CD14-positive monocyte (primary cell): ENCODE measurements around the gene LAPTM4A. TPM values are rescaled to one million over a fixed set of nuclear protein-coding genes. Genes with fewer than 3 reads are reported as not detected.

Source experiments
- DNase-seq, 3 donors: peaks; one replicate each; pipeline ENCODE4 v3.0.0-alpha.2; 2011 to 2022
- H2AFZ ChIP-seq: 2 replicates; pipeline ENCODE4 v1.6.0; 2012; ENCODE audit warnings: mild to moderate bottlenecking, low read depth, low read length, inconsistent platforms; ENCODE audit not compliant: insufficient read depth, poor library complexity, severe bottlenecking
- H3K27ac ChIP-seq, 2 donors: 1 replicate in 1 of 2; 2 replicates in 1 of 2; pipeline ENCODE4 v1.5.1; 2012 to 2013; ENCODE audit warnings: low read length in 2 of 2, control low read depth in 1 of 2, inconsistent platforms in 1 of 2, low read depth in 1 of 2, mild to moderate bottlenecking in 1 of 2
- H3K27me3 ChIP-seq, 2 donors: one replicate each; pipeline versions ENCODE4 v1.6.0 to v1.6.1; 2011 to 2013; ENCODE audit warnings: low read length in 2 of 2; ENCODE audit not compliant: control insufficient read depth in 2 of 2, insufficient read depth in 2 of 2
- H3K36me3 ChIP-seq, 2 donors: replicated peaks in 1 of 2; 1 replicate in 1 of 2; 2 replicates in 1 of 2; pipeline versions ENCODE4 v1.5.1 to v1.6.1; 2012 to 2013; ENCODE audit warnings: low read length in 2 of 2, control low read depth in 1 of 2, inconsistent platforms in 1 of 2, mild to moderate bottlenecking in 1 of 2; ENCODE audit not compliant: insufficient read depth in 2 of 2, control insufficient read depth in 1 of 2
- H3K4me1 ChIP-seq, 2 donors: 1 replicate in 1 of 2; 2 replicates in 1 of 2; pipeline versions ENCODE4 v1.5.1 to v1.6.1; 2012 to 2013; ENCODE audit warnings: low read length in 2 of 2, control low read depth in 1 of 2, inconsistent platforms in 1 of 2, mild to moderate bottlenecking in 1 of 2, moderate library complexity in 1 of 2; ENCODE audit not compliant: insufficient read depth in 2 of 2, control insufficient read depth in 1 of 2
- H3K4me2 ChIP-seq: replicated peaks from 2 replicates; pipeline ENCODE3; 2012; ENCODE audit warnings: low read length, moderate library complexity, mild to moderate bottlenecking; ENCODE audit not compliant: poor library complexity, severe bottlenecking; ENCODE audit errors: extremely low read depth
- H3K4me3 ChIP-seq, 3 experiments: fragments of 200-600 bp in 1 of 3; sonication (generic) in 1 of 3; replicated peaks in 1 of 3; 1 replicate in 2 of 3; 2 replicates in 1 of 3; pipeline ENCODE4 v1.5.1; 2011 to 2013; ENCODE audit warnings: low read length in 3 of 3, mild to moderate bottlenecking in 3 of 3, control low read depth in 2 of 3, low read depth in 2 of 3, inconsistent platforms in 1 of 3, moderate library complexity in 1 of 3
- H3K79me2 ChIP-seq: 2 replicates; pipeline ENCODE4 v1.6.0; 2012; ENCODE audit warnings: mild to moderate bottlenecking, control low read depth, inconsistent platforms, low read length, moderate library complexity; ENCODE audit not compliant: insufficient read depth
- H3K9ac ChIP-seq: 2 replicates; pipeline ENCODE4 v1.6.0; 2017; ENCODE audit warnings: low read length, mild to moderate bottlenecking; ENCODE audit not compliant: insufficient read depth, poor library complexity, severe bottlenecking
- H3K9me3 ChIP-seq, 2 donors: replicated peaks in 1 of 2; 1 replicate in 1 of 2; 2 replicates in 1 of 2; pipeline versions ENCODE4 v1.5.1 to v1.6.1; 2012 to 2013; ENCODE audit warnings: low read length in 2 of 2, control low read depth in 1 of 2; ENCODE audit not compliant: control insufficient read depth in 1 of 2, insufficient read depth in 1 of 2
- H4K20me1 ChIP-seq: 2 replicates; pipeline ENCODE4 v1.6.0; 2012; ENCODE audit warnings: mild to moderate bottlenecking, low read length, control low read depth, moderate library complexity; ENCODE audit not compliant: insufficient read depth
- H3K27ac Mint-ChIP-seq, 7 donors: one replicate each; pipeline ENCODE4 v1.8.0; 2020; ENCODE audit warnings: mild to moderate bottlenecking in 7 of 7, mixed read lengths in 7 of 7, moderate library complexity in 6 of 7, inconsistent platforms in 2 of 7
- H3K27me3 Mint-ChIP-seq, 3 donors: one replicate each; pipeline ENCODE4 v1.8.0; 2021 to 2022; ENCODE audit warnings: low read depth in 3 of 3, mild to moderate bottlenecking in 3 of 3, mixed read lengths in 3 of 3, moderate library complexity in 3 of 3, inconsistent platforms in 1 of 3
- H3K36me3 Mint-ChIP-seq, 2 donors: one replicate each; pipeline ENCODE4 v1.8.0; 2020; ENCODE audit warnings: mixed read lengths in 2 of 2, inconsistent platforms in 1 of 2, mild to moderate bottlenecking in 1 of 2
- H3K4me1 Mint-ChIP-seq: one replicate; pipeline ENCODE4 v1.8.0; 2020; ENCODE audit warnings: mild to moderate bottlenecking, mixed read lengths
- H3K4me3 Mint-ChIP-seq, 2 donors: one replicate each; pipeline ENCODE4 v1.8.0; 2020; ENCODE audit warnings: mild to moderate bottlenecking in 2 of 2, mixed read lengths in 2 of 2, moderate library complexity in 1 of 2
- H3K9me3 Mint-ChIP-seq, 7 donors: one replicate each; pipeline ENCODE4 v1.8.0; 2020 to 2022; ENCODE audit warnings: mixed read lengths in 7 of 7, mild to moderate bottlenecking in 6 of 7, moderate library complexity in 6 of 7, inconsistent platforms in 2 of 7
- WGBS: methylation state at CpG from one replicate; pipeline ENCODE4 v1.1.5; 2013; ENCODE audit warnings: missing lambda C conversion rate; ENCODE audit not compliant: insufficient coverage; 5-methylcytosine and 5-hydroxymethylcytosine counted together
- intact Hi-C, 2 donors: fragments of 100-400 bp; cut with micrococcal nuclease; formaldehyde crosslinking; loops; one replicate each; pipeline versions ENCODE4 v1.15.0 to v1.15.1; 2023
- polyA plus RNA-seq, 3 donors: library from polyadenylated mRNA; depleted of rRNA in 1 of 3; unstranded in 2 of 3; stranded (reverse) in 1 of 3; fragments of 300-500 nt in 2 of 3; fragments of >200 nt in 1 of 3; fragmentation: Illumina TruSeq in 2 of 3; gene quantifications; 1 replicate in 2 of 3; 2 replicates in 1 of 3; pipeline ENCODE4 v1.2.3, GENCODE V29; 2012 to 2021
- TF ChIP-seq, protein P1 (sequence below): fragments of 200-600 bp; IDR thresholded peaks from one replicate; pipeline ENCODE4 v1.8.0; 2022; ENCODE audit warnings: antibody characterized with exemption, mild to moderate bottlenecking

LAPTM4A gene
- polyA plus RNA-seq, 3 donors = 182 to 442 (median 421) TPM

DNA sequence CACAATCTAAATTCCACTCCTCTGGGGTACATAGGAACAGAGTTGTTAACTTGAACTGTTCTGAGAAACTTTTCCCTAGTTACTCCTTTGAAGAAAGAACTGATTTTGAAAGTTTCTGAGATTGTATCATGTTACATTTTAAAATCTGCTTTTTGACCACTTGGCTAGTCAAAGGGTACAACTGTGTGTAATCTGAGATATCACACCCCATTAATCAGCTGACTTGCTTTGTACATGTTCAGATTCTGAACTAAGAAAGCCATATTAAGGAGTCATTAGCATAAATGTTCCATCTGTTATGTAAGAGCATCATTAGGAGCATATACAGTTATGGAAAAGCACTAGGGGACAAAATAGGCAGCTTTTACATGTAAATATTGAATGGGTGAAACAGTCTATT, 57.7 kb downstream of the LAPTM4A start:
- no peaks in the 10 kb centered on the region for H4K20me1 ChIP-seq
- no peak overlapping the region for H3K27ac ChIP-seq
- no peaks in the 10 kb centered on the region for H3K36me3 Mint-ChIP-seq
- TF ChIP-seq, protein P1, sequence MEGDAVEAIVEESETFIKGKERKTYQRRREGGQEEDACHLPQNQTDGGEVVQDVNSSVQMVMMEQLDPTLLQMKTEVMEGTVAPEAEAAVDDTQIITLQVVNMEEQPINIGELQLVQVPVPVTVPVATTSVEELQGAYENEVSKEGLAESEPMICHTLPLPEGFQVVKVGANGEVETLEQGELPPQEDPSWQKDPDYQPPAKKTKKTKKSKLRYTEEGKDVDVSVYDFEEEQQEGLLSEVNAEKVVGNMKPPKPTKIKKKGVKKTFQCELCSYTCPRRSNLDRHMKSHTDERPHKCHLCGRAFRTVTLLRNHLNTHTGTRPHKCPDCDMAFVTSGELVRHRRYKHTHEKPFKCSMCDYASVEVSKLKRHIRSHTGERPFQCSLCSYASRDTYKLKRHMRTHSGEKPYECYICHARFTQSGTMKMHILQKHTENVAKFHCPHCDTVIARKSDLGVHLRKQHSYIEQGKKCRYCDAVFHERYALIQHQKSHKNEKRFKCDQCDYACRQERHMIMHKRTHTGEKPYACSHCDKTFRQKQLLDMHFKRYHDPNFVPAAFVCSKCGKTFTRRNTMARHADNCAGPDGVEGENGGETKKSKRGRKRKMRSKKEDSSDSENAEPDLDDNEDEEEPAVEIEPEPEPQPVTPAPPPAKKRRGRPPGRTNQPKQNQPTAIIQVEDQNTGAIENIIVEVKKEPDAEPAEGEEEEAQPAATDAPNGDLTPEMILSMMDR = no peak
- H3K4me3 Mint-ChIP-seq = no peak overlapping the region
- DNase-seq = no peak
- no peaks in the 10 kb centered on the region for H3K36me3 ChIP-seq
- H3K79me2 ChIP-seq = no peaks in the 10 kb centered on the region
- no peaks in the 10 kb centered on the region for H3K9me3 ChIP-seq
- H3K4me2 ChIP-seq = no peak overlapping the region
- H3K9me3 Mint-ChIP-seq = peaks cover 0 to 3% (median 0%) of the 10 kb centered on the region in 7 donors
- intact Hi-C loops = no loop called here
- no peak overlapping the region for H2AFZ ChIP-seq
- H3K4me1 ChIP-seq = peaks cover 15 to 18% of the 10 kb centered on the region in 2 donors
- no peak overlapping the region for H3K9ac ChIP-seq
- peaks cover 18 to 30% of the 10 kb centered on the region in 2 donors for H3K27me3 ChIP-seq
- no peak overlapping the region for H3K27ac Mint-ChIP-seq
- H3K4me1 Mint-ChIP-seq = peaks cover 13% of the 10 kb centered on the region
- H3K4me3 ChIP-seq = no peak overlapping the region
- H3K27me3 Mint-ChIP-seq = peaks cover 10 to 30% (median 11%) of the 10 kb centered on the region in 3 donors

DNA sequence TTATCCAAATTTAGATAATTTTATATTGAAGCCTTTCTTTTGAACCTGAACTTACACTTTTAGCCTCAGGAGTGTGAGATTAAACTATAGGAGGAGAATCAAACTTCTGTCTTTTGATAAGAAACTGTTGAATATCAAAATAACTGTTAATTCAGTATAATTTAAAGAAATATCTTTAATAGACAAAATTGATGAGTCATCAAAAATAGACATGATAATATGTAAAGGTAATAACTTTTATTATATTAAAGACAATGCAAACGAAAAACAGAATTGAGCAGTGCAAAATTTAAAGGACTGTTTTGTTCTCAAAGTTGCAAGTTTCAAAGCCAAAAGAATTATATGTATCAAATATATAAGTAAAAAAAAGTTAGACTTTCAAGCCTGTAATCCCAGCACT, 59.5 kb downstream of the LAPTM4A start:
- intact Hi-C loops = no loop called here
- Mint-ChIP-seq H3K4me1 (peaks cover 16% of the 10 kb centered on the region), H3K27ac (no peak overlapping the region), H3K4me3 (no peak overlapping the region), H3K27me3 (peaks cover 10 to 30% (median 11%) of the 10 kb centered on the region in 3 donors), H3K36me3 (no peaks in the 10 kb centered on the region), H3K9me3 (peaks cover 0 to 3% (median 0%) of the 10 kb centered on the region in 7 donors)
- TF ChIP-seq, protein P1 = no peak
- Histone ChIP-seq H3K4me2 (no peak overlapping the region), H2AFZ (no peak overlapping the region), H3K79me2 (no peaks in the 10 kb centered on the region), H3K4me3 (no peak overlapping the region), H3K9ac (no peak overlapping the region), H3K4me1 (peaks cover 15 to 23% of the 10 kb centered on the region in 2 donors), H4K20me1 (no peaks in the 10 kb centered on the region), H3K36me3 (no peaks in the 10 kb centered on the region), H3K27me3 (peaks cover 18 to 30% of the 10 kb centered on the region in 2 donors), H3K27ac (no peak overlapping the region), H3K9me3 (no peaks in the 10 kb centered on the region)
- WGBS = no CpG with 5 or more reads among the region's 1 CpG
- DNase-seq = no peak
